HG03354 (cell line): ENCODE measurements around the gene PLEKHM1.
"Not testable (repeated sequence)": the region's sequence is repeated elsewhere in the genome, so short reads cannot be mapped to it uniquely, and the experiment has no call there.

Experiments used
- ATAC-seq: cut with Tn5 transposase; IDR thresholded peaks from one replicate; pipeline ENCODE4 v1.9.1; 2021; ENCODE audit warnings: mild to moderate bottlenecking; ENCODE audit not compliant: unreplicated experiment, poor library complexity, severe bottlenecking

The PLEKHM1 gene

DNA sequence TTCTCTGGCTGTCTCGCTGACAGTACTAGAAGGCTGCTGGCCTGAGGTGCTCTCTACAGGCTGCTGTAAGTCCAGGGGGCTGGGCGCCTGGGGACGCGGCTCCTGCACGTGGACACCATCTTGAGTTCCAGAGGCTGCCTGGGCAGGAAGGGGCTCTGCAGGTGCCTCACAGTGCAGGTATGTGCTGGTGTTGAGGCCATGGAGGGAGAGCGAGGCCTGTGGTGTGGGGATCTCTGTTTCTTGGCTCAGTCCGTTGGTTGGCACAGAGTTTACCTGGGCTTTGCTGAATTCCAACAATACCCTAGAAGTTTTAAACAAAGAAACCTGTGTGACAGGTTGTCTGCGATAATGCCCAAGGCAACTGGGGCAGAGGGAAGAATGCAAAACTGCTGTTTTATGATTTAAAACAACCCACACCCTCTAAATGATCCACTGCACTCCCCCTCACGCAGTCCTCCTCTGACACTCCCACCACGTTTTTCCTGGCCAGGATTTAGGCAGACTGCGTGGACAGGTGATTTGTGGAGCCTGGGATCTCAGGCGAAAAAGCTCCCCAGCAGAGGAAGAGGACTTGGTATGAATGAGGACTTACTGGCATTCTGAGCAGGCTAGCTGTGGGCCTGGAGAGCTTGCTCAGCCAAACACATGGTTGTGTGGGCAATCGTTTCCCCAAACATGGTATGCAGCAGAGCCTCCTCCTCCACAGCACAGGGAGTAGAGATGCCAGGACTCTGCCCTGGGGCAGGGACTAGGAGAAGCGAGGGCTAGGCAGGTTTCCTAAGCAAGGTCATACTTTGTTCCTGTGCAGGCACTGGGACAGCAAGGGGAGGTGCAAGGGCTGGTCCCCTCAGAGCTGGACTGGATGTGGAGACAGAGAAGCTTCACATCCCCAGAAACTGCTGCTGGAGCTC lies 22.0 kb downstream of the PLEKHM1 start:
- not testable (repeated sequence) for ATAC-seq

DNA sequence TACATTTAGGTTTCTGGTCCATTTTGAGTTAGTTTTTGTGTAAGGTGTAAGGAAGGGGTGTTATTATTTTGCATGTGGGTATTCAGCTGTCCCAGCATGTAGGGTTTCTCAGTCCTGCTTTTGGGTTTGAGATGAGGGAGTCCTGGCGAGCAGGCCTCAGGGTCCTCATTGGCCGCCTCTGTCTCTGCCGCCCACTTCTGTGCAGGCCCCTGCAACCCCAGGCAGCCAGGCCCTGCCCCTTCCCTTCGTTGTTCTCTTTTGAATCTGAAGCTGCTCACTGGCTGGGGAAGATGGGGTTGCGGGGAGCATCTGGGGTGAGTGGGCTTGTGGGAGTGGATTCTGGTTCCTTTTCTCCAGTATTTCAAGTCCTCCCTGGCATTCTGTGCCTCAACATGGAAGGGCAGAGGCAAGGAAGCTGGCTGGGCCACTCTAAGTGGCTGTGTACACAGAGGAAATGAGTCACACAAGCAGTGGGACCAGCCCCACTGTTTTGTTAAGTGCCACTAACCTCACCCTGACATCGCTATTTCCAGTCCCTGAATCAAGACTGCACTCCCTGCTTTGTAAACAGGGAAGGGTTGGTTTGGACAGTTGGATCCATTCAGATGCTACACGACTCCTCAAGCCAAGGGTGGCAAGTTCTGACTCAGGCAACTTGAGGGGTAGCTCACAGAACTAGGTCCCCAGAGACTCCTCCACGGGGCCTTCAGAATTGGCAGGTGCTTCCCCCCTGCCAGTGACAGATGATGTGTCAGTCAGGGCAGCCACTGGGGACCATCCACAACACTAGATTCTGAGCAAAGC lies 28.8 kb downstream of the PLEKHM1 start:
- peak; percentile 91 for ATAC-seq

DNA sequence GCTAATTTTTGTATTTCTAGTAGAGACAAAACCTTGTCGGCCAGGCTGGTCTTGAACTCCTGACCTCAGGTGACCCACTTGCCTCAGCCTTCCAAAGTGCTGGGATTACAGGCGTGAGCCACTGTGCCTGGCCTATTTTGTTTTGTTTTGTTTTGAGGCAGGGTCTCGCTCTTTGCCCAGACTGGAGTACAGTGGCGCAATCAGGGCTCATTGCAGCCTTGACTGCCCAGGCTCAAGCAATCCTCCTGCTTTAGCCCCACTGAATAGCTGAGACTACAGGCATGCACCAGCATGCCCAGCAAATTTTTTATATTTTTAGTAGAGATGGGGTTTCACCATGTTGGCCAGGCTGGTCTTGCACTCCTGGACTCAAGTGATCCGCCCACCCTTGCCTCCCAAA lies 30.1 kb downstream of the PLEKHM1 start:
- ATAC-seq = not testable (repeated sequence)

DNA sequence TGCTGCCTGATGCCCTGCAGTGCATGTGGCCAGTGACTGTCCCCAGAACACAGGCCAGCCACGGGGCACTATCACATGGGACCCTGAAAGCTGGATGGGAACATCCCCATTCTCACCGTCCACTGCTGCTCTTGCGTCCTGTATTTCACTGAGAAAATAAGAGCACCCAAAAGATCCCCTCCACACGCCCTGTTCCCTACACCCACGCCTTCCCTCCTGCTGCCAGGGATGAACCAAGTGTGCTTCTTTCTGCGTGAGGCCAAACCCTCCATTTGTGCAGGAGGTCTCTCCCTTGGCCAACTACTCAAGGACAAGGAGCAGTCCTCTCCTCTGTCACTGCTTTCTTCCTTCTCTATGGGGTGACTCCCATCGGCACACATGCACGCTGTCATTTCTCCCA lies 36.2 kb downstream of the PLEKHM1 start:
- ATAC-seq = not testable (repeated sequence)

DNA sequence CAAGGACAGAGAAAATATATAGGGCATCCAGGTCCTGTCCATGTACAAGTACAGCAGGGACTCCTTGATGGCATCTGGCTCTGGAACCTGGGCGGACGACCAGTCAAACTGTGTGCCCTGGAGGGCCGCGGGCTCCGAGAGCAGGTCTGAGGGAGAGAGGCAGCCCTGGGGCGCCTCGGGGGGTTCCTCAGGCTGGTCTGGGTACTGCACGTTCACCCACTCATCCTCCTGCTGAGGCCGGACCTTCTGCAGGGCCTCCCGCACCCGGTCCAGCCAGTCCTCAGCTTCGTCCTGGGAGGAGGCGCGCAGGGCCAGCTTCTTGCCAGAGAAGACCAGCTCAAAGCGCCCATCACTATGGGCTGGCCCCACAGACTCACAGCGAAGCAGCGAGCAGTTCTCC lies 36.8 kb downstream of the PLEKHM1 start:
- not testable (repeated sequence) for ATAC-seq

DNA sequence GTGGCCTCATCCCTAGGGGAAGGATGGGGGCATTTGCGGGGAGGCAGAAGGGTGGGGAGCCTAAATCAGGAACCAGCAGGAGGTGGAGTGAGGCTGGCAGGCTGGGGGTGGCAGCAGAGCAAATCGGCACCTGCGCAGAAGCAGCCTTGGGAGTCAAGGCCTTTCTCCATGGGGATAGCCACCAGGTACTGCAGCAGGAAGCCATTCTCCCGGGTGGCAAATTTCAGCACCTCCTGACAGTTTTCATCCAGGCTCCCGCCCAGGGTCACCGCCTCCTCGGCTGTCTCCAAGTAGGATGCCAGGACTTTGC lies 37.3 kb downstream of the PLEKHM1 start:
- not testable (repeated sequence) for ATAC-seq

DNA sequence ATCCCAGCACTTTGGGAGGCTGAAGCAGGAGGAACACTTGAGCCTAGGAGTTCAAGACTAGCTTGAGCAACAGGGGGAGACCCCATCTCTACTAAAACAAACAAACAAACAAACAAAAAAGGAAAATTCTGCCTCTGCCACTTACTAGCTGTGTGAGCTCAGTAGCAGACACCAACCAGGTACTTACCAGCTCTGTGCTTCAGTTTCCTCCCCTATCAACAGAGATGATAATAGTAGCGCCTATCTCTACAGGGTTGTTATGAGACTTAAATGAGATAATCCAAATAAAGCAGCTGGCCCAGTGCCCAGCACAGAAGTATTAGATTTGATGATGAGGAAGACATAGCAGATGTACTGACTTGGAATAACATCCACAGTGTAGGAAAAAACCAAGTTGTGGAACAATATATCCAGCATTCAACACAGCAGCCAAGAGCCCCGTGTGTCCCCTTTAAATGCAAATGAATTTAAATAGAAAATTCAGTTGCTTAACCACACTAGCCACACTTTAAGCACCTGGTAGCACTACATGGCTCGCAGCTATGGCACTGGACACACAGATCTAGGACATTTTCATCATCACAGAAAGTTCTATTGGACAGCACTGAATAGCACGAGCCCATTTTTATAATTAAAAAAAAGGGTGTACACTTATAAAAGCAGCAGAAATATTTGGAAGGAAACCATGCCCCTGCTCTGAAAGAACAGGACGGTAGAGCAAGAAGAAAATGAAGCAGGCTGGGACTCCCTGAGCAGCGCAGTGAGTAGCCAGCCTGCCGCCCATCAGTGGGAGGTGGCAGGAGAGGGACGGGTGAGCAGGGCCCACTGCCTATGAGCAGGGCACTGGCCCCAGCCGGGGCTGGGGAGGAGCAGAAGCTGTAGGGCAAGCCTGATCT lies 37.9 kb downstream of the PLEKHM1 start:
- ATAC-seq = not testable (repeated sequence)

DNA sequence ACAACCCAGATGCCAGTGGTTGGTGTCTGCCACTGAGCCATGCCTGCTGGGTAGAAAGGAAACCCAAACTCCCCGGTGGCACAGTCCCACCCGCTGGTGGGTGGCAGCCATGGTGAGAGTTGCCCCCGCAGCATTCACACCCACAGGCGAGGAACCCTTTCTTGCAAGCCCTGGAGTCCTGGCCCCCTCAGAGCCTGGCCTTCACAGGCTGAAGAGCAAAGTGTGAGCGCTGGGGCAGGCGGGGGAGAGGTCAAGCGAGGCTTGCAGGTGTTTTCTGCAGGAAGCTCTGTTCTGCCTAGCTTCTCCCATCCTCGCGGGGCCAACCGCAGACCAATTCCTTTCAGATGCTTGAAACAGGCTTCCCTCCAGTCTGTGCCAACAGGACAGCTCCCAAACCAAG lies 38.9 kb downstream of the PLEKHM1 start:
- ATAC-seq = not testable (repeated sequence)

DNA sequence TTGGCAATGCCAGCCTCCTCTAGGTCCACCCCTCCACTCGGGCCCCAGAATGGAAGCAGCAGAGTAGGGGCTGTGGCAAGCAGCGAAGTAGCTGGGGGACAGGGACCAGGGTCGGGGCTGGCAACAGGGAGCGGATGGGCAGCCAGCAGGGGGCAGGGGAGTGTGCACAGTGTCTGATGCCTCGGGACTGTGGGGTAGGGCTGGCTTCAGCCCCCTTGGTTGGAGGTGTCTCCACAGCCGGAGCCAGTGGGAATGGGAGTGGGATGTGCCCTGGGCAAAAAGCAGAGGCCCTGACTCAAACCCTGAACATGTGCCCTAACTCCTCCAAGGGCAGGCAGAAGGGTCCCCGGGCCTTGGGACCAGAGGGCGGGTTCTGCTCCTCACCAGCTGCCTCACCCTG lies 39.4 kb downstream of the PLEKHM1 start:
- no peak for ATAC-seq

DNA sequence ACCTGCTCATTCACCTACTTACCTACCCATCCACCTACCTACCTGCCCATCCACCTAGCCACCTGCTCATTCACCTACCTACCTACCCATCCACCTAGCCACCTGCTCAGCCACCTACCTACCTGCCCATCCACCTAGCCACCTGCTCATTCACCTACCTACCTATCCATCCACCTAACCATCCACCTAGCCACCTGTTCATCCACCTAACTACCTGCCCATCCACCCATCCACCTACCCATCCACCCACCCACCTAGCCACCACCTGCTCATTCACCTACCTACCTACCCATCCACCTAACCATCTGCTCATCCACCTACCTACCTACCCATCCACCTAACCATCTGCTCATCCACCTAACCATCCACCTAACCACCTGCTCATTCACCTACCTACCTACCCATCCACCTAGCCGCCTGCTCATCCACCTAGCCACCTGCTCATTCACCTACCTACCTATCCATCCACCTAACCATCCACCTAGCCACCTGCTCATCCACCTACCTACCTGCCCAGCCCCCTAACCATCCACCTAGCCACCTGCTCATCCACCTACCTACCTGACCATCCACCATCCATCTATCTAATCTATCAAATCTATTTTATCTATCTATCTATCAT lies 40.7 kb downstream of the PLEKHM1 start:
- not testable (repeated sequence) for ATAC-seq

DNA sequence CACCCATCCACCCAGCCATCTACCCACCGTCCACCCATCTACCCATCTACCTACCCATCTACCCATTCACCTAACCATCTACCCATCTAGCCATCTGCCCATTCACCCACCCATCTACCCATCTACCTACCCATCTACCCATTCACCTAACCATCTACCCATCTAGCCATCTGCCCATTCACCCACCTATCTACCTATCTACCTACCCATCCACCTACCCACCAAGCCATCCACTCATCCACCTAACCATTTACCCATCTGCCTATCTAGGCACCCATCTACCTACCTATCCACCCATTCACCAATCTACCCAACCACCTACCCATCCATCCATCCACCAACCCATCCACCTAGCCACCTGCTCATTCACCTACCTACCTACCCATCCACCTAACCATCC lies 41.3 kb downstream of the PLEKHM1 start:
- not testable (repeated sequence) for ATAC-seq

DNA sequence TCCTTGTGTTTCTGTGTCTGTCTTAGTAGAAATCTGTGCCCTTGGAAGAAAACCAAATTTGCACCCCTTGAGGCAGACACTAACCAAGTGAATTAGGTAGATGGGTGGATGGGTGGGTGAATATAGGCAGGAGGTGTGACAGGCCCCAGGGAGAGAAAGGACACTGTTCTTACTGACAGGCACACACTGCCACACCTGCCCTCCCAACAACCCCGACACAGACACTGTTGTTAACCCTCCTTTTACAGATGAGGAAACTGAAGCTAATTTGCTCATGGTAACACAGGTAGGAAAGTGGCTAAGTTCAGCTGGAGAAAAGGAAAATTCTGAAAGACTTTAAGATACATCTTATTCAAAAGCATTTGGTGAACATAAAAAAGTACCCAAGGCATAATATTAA lies 42.0 kb downstream of the PLEKHM1 start:
- ATAC-seq = not testable (repeated sequence)

DNA sequence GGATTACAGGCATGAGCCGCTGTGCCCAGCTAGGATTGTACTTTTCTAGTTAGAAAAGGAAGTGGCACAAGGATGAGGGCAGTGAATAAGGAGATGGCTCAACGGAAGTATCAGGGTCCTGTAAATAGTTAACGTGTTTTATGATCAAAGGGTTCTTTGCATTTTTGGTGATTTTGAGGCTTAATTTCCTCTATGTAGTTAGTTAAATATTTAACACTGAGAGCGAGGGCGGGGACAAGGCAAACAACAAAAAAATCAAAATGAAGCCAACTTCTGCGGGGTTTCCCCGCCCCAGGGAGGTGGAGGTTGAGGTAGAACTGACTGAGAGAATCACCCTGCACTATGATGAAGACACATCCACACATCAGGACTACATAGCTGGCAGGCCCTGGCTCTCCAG lies 42.5 kb downstream of the PLEKHM1 start:
- ATAC-seq = not testable (repeated sequence)

DNA sequence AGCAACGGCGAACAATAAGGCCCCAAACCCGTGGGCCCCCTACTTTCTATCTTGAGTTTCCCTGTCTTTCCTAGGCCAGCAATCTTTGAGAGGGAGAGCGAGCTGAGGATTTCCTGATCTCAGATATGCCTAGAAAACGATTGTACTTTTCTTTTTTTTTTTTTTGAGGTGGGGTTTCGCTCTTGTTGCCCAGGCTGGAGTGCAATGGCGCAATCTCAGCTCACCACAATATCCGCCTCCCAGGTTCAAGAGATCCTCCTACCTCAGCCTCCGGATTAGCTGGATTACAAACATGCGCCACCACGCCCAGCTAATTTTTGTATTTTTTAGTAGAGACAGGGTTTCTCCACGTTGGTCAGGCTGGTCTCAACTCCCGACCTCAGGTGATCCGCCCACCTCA lies 42.9 kb downstream of the PLEKHM1 start:
- not testable (repeated sequence) for ATAC-seq

DNA sequence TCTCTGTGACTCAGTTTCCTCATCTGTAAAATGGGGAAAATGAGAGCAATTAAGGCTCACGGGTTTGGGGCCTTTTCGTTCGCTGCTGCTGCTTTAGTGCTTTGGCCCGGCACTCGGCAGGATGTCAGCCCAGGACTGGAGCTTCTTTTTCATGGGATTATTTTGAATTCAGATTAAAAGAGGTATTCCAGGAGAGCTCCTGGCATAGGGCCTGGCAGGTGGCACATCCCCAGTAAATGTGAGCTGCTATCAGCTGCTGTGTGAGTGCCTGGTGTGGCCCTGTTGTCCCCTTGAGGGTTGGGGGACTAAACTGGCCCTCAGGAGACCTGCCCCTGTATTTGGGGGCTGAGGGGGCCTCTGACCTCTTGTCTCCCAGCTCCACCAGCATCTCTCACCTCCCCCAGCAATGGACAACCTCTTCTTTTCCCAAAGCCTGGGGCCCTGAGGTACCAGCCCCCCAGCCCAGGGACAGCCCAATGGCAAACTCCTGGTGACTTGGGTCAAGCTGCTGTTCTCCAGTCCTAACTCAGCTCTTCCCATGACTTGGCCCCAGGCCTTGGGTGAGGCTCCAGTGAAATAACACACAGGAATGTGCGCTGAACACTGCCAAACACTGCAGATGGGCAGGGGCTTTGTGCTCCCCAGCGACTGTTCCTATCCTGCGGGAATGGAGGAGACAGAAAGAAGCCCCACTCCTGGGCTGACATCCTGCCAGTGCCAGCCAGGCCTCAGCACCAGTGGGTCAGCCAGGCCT lies 43.5 kb downstream of the PLEKHM1 start:
- not testable (repeated sequence) for ATAC-seq

DNA sequence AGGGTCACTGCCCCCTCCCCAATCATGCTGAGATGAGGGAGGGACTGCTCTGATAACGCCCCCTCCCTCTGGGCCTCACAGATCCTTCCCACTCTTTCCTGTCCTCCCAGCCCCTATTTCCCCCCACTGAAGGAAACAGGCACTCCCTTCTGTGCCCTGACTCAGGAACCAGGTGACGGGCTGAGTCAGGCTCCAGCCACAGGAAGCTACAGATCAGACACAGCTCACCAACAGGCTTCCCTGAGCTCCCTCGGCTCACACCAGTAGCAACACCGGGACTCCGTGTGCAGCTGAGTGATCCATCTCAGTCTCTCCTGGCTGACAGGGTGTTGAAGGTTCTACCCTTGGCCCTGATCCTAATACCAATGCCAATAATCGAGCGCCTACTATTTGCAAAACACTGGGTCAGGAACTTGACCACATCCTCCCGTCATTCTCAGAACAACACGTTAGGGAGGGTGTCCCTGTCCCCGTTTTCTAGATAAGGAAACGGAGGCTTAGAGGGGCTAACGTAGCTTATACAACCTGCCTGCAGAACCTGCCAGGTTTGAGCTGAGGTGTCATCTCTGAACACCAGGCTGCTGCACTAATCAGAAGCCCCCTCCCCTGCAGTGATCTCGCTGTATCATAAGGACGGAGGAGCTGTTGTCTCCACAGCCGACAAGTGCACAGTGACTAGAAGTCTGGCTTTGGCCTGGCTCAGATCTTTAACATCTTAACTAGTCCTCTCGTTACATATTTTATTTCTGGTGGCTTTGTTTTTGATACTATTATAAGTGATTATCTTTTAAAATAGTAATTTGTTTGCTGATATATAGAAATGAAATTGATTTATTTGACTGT lies 44.4 kb downstream of the PLEKHM1 start:
- not testable (repeated sequence) for ATAC-seq

DNA sequence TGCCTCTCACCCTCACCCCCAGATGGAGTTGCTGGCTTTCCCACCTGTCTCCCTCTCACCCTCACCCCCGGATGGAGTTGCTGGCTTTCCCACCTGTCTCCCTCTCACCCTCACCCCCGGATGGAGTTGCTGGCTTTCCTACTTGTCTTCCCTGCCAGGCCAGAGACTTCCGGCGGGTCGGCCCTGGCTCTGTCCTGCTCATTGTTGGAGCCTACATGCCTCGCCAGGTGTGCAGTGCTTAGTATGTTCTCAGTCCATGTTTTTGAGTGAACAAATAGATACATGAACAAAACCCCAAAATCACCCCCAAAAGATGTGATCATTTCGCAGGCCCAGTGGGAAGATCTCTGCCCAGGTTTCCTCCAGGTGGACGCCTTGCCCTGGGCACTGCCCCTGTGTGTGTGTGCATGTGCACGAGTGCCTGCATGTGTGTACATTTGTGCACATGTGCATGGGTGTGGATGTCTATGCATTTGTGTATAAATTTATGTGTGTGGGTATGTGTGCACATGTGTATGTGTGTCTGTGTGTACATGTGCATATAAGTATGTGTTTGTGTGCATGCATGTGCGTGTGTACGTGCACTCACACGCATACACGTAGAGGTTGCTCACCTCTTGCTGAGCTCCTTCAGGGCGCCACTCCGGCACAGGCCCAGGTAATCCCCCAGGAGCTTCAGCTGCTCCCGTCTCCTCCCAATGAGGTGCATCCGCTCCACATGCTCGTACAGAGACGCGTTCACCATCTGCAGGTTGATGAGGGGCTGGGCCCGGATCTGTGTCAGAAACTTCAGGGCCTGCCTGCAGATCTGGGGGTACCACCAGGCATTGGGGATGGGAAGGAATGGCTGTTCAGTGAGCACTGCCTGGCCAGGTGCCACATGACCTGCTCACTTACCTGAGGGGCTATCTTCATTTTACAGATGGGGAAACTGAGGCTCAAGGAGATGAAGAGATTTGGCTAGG lies 45.4 kb downstream of the PLEKHM1 start:
- not testable (repeated sequence) for ATAC-seq
